HG02943 (cell line): ENCODE measurements around the gene S100A6.
"Not testable (repeated sequence)": the region's sequence is repeated elsewhere in the genome, so short reads cannot be mapped to it uniquely, and the experiment has no call there.

Experiments
- ATAC-seq: cut with Tn5 transposase; IDR thresholded peaks from one replicate; pipeline ENCODE4 v1.9.1; 2021; ENCODE audit warnings: mild to moderate bottlenecking, low read depth, moderate library complexity; ENCODE audit not compliant: unreplicated experiment

The S100A6 gene

GRCh38 chr1:153533689-153534201 lies 2.0 kb downstream of the S100A6 start:
- ATAC-seq, result no peak

- ATAC-seq, result no peak
These were observed 2.8 kb downstream of the S100A6 start for GRCh38 chr1:153532769-153533599.

- ATAC-seq, result no peak
These were observed 3.6 kb downstream of the S100A6 start for GRCh38 chr1:153532181-153532580.

GRCh38 chr1:153531638-153532037 lies 4.2 kb downstream of the S100A6 start:
- ATAC-seq, result no peak

- no peak for ATAC-seq
These were observed 8.1 kb downstream of the S100A6 start for GRCh38 chr1:153527683-153528040.

GRCh38 chr1:153527023-153527682 lies 8.6 kb downstream of the S100A6 start:
- ATAC-seq, result no peak

- no peak for ATAC-seq
These were observed 9.7 kb downstream of the S100A6 start for GRCh38 chr1:153526132-153526543.

- ATAC-seq, result no peak
These were observed 10.6 kb downstream of the S100A6 start for GRCh38 chr1:153525088-153525728.

- ATAC-seq, result not testable (repeated sequence)
These were observed 13.3 kb downstream of the S100A6 start for GRCh38 chr1:153522353-153523048.

GRCh38 chr1:153521808-153522207 lies 14.0 kb downstream of the S100A6 start:
- not testable (repeated sequence) for ATAC-seq

- no peak for ATAC-seq
These were observed 14.8 kb downstream of the S100A6 start for GRCh38 chr1:153520818-153521476.

GRCh38 chr1:153520137-153520691 lies 15.6 kb downstream of the S100A6 start:
- ATAC-seq, result not testable (repeated sequence)

- no peak for ATAC-seq
These were observed 16.5 kb downstream of the S100A6 start for GRCh38 chr1:153519242-153519641.

- no peak for ATAC-seq
These were observed 20.0 kb downstream of the S100A6 start for GRCh38 chr1:153515504-153516394.

- no peak for ATAC-seq
These were observed 22.1 kb downstream of the S100A6 start for GRCh38 chr1:153513666-153514065.

GRCh38 chr1:153513023-153513422 lies 22.8 kb downstream of the S100A6 start:
- no peak for ATAC-seq

- ATAC-seq, result no peak
These were observed 24.8 kb downstream of the S100A6 start for GRCh38 chr1:153510984-153511410.

- ATAC-seq, result no peak
These were observed 25.9 kb downstream of the S100A6 start for GRCh38 chr1:153509729-153510354.
